Endothelial cell of umbilical vein (primary cell): ENCODE data around the gene BEST2. TPM values are rescaled to one million over a fixed set of nuclear protein-coding genes. Genes with fewer than 3 reads are reported as not detected.

ENCODE experiments used
- BruUV-seq: library from RNA; stranded (reverse); fragments of 400-500 nt; replicated peaks from 2 replicates; lab custom pipeline; 2021; lab: Mats Ljungman, UMichigan
- CTCF ChIA-PET: fragments of 300-600, 350-600 bp; sonication (Branson Sonifier 250); formaldehyde crosslinking; loops from one replicate; lab custom pipeline; 2021; ENCODE audit warnings: antibody characterized with exemption, inconsistent platforms; lab: Charles Lee
- POLR2A ChIA-PET: fragments of 300-600, 350-600 bp; sonication (Branson Sonifier 250); formaldehyde crosslinking; loops from one replicate; lab custom pipeline; 2021; ENCODE audit warnings: antibody characterized with exemption, inconsistent platforms; lab: Charles Lee
- DNase-seq: peaks from one replicate; pipeline ENCODE4 v3.0.0-alpha.2; 2011; ENCODE audit warnings: low read depth, low spot score
- FAIRE-seq: peaks from 2 replicates; lab custom pipeline; 2011; peaks lifted over from hg19 to GRCh38; lab: Jason Lieb, UNC
- H2AFZ ChIP-seq: 2 replicates; pipeline ENCODE4 v1.6.0; 2012; ENCODE audit warnings: low read depth, low read length, control low read depth, inconsistent platforms
- H3K27ac ChIP-seq: 2 replicates; pipeline ENCODE4 v1.5.1; 2011; ENCODE audit warnings: low read depth, mild to moderate bottlenecking, control low read depth, low read length, moderate library complexity; ENCODE audit not compliant: insufficient read depth
- H3K27me3 ChIP-seq, 2 experiments: 2 replicates each; pipeline versions ENCODE4 v1.6.0 to v1.6.1; 2011; ENCODE audit warnings: low read length in 2 of 2, mixed read lengths in 1 of 2; ENCODE audit not compliant: control insufficient read depth in 2 of 2, insufficient read depth in 2 of 2
- H3K36me3 ChIP-seq, 2 experiments: 2 replicates in 1 of 2; 3 replicates in 1 of 2; pipeline ENCODE4 v1.5.1; 2011; ENCODE audit warnings: low read length in 2 of 2, mild to moderate bottlenecking in 1 of 2, moderate library complexity in 1 of 2; ENCODE audit not compliant: control insufficient read depth in 2 of 2, insufficient read depth in 2 of 2; ENCODE audit errors: extremely low read depth in 1 of 2
- H3K4me1 ChIP-seq: 3 replicates; pipeline ENCODE4 v1.5.1; 2011; ENCODE audit warnings: mild to moderate bottlenecking, low read length; ENCODE audit not compliant: control insufficient read depth, insufficient read depth; ENCODE audit errors: extremely low read depth
- H3K4me2 ChIP-seq: 2 replicates; pipeline ENCODE4 v1.6.1; 2011; ENCODE audit warnings: low read length, control low read depth, mixed read lengths; ENCODE audit not compliant: insufficient read depth
- H3K4me3 ChIP-seq, 3 experiments: fragments of 200-600 bp in 1 of 3; sonication (generic), shearing (Covaris generic) in 1 of 3; replicated peaks in 1 of 3; 2 replicates each; pipeline ENCODE4 v1.5.1; 2011 to 2016; ENCODE audit warnings: control low read depth in 3 of 3, low read length in 3 of 3, mild to moderate bottlenecking in 2 of 3, inconsistent platforms in 1 of 3, low read depth in 1 of 3, moderate library complexity in 1 of 3; ENCODE audit not compliant: insufficient read depth in 1 of 3
- H3K79me2 ChIP-seq: 2 replicates; pipeline ENCODE4 v1.6.0; 2012; ENCODE audit warnings: low read length, inconsistent platforms; ENCODE audit not compliant: control insufficient read depth, insufficient read depth
- H3K9ac ChIP-seq: replicated peaks from 2 replicates; pipeline ENCODE3; 2011; ENCODE audit warnings: low read length, control low read depth; ENCODE audit not compliant: insufficient read depth; ENCODE audit errors: extremely low read depth
- H3K9me1 ChIP-seq: replicated peaks from 3 replicates; pipeline ENCODE4 v1.6.0; 2011; ENCODE audit warnings: mild to moderate bottlenecking, low read length; ENCODE audit not compliant: control insufficient read depth, insufficient read depth; ENCODE audit errors: extremely low read depth
- H3K9me3 ChIP-seq: replicated peaks from 2 replicates; pipeline ENCODE4 v1.5.1; 2012; ENCODE audit warnings: low read length, inconsistent platforms; ENCODE audit not compliant: control insufficient read depth, insufficient read depth
- H4K20me1 ChIP-seq: replicated peaks from 2 replicates; pipeline ENCODE3; 2011; ENCODE audit warnings: mild to moderate bottlenecking, low read length; ENCODE audit not compliant: control insufficient read depth, insufficient read depth; ENCODE audit errors: extremely low read depth
- CTCF ChIP-seq, 2 donors: IDR thresholded peaks; 1 replicate in 1 of 2; 2 replicates in 1 of 2; pipeline ENCODE4 v1.5.1; 2011; ENCODE audit warnings: low read length in 2 of 2, mild to moderate bottlenecking in 2 of 2, moderate library complexity in 2 of 2, control low read depth in 1 of 2, inconsistent platforms in 1 of 2, low read depth in 1 of 2; ENCODE audit not compliant: insufficient read depth in 1 of 2; ENCODE audit errors: extremely low read depth in 1 of 2
- FOS ChIP-seq: IDR thresholded peaks from 2 replicates; pipeline ENCODE4 v1.6.1; 2011; ENCODE audit warnings: mild to moderate bottlenecking, low read length, moderate library complexity, borderline replicate concordance; ENCODE audit not compliant: insufficient read depth
- GATA2 ChIP-seq: IDR thresholded peaks from 2 replicates; pipeline ENCODE4 v1.7.0; 2011; ENCODE audit warnings: low read depth, mild to moderate bottlenecking, moderate library complexity, mixed read lengths, low read length; ENCODE audit not compliant: insufficient read length, insufficient read depth
- JUN ChIP-seq: IDR thresholded peaks from 2 replicates; pipeline ENCODE4 v1.6.1; 2011; ENCODE audit warnings: borderline replicate concordance, low read depth; ENCODE audit not compliant: insufficient read length, insufficient read depth
- MYC ChIP-seq: IDR thresholded peaks from one replicate; pipeline ENCODE4 v1.6.1; 2011; ENCODE audit warnings: mild to moderate bottlenecking, low read depth, low read length
- POLR2A ChIP-seq: IDR thresholded peaks from 2 replicates; pipeline ENCODE4 v1.6.1; 2012; ENCODE audit warnings: low read depth, mild to moderate bottlenecking, control low read depth, low read length
- POLR2AphosphoS5 ChIP-seq: IDR thresholded peaks from 2 replicates; pipeline ENCODE4 v1.6.1; 2012; ENCODE audit warnings: low read depth, mild to moderate bottlenecking, control low read depth, low read length, moderate library complexity; ENCODE audit not compliant: insufficient read depth
- dilution Hi-C: fragments of 300-500 bp; cut with MboI; formaldehyde crosslinking; loops from one replicate; pipeline ENCODE4 v1.15.0; 2019; ENCODE audit warnings: low sequenced_read_pairs; ENCODE audit not compliant: extremely low pct_ligation_motif_present
- intact Hi-C: fragments of 100-400 bp; cut with micrococcal nuclease; formaldehyde crosslinking; loops from one replicate; pipeline ENCODE4 v1.10.0; 2022
- polyA plus RNA-seq, 4 experiments: library from polyadenylated mRNA; depleted of rRNA in 3 of 4; stranded (reverse) in 3 of 4; unstranded in 1 of 4; fragments of >200 nt; gene quantifications; 2 replicates each; pipeline versions ENCODE4 v1.2.1 to v1.2.3, GENCODE V29; 2011 to 2012; ENCODE audit warnings: missing spikeins in 1 of 4
- total RNA-seq: library from RNA; stranded (reverse); gene quantifications from 2 replicates; pipeline ENCODE4 v1.2.3, GENCODE V29; 2021
- TF ChIP-seq, protein P1 (sequence below): IDR thresholded peaks from 2 replicates; pipeline ENCODE4 v1.6.1; 2011; ENCODE audit not compliant: insufficient read depth, insufficient read length

BEST2 gene
- total and polyA plus RNA-seq, 2 donors (not counting 3 experiments of a cell fraction or from before 2014, with no cell fraction given), result not detected

GRCh38 chr19:12799742-12800465 lies 48.3 kb downstream of the BEST2 start:
- no peaks in the 10 kb centered on the region for H3K9me1 ChIP-seq
- H3K9me3 ChIP-seq, result no peaks in the 10 kb centered on the region
- intact Hi-C loops (loop anchor here (2.0 kb wide), 1 partner anchor 47 kb away; no protein-coding TSS in a partner anchor), dilution Hi-C loops (no loop called here)
- no peak overlapping the region for H3K4me3 ChIP-seq
- no peaks in the 10 kb centered on the region for H4K20me1 ChIP-seq
- no TSS peak for BruUV-seq
- ChIA-PET POLR2A (interaction anchor here (1.4 kb wide), 1 partner anchor 8 kb away, joined by 5 read pairs; the partner anchor contains the start of gene JUNB), CTCF (interaction anchor here (4.1 to 13.8 kb wide), 3 partner anchors 23 to 47 kb away, joined by 30 to 524 read pairs (median 387); partner anchors contain the start of gene HOOK2)
- H3K27me3 ChIP-seq, result no peaks in the 10 kb centered on the region
- no peak overlapping the region for H2AFZ ChIP-seq
- peaks cover 0 to 12% of the 10 kb centered on the region in 2 experiments for H3K36me3 ChIP-seq
- H3K9ac ChIP-seq, result no peak overlapping the region
- H3K4me1 ChIP-seq, result peaks cover 13% of the 10 kb centered on the region
- peaks cover 14% of the 10 kb centered on the region for H3K79me2 ChIP-seq
- TF ChIP-seq MYC, result no peak
- TF ChIP-seq GATA2, result no peak
- no peak for TF ChIP-seq JUN
- no peak for TF ChIP-seq CTCF (IDR thresholded peaks at IDR 0.05; ENCODE audit: extremely low read depth in 1 of 2, insufficient read depth in 1 of 2, low read depth in 1 of 2, low read length in 2 of 2)
- no peak for TF ChIP-seq POLR2AphosphoS5
- TF ChIP-seq FOS, result no peak
- TF ChIP-seq POLR2A, result no peak
- TF ChIP-seq, protein P1, sequence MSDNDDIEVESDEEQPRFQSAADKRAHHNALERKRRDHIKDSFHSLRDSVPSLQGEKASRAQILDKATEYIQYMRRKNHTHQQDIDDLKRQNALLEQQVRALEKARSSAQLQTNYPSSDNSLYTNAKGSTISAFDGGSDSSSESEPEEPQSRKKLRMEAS, result no peak
- peak overlapping the region; percentile 68 for H3K4me2 ChIP-seq
- no peak overlapping the region for H3K27ac ChIP-seq
- DNase-seq (no peak), FAIRE-seq (no peak)
